Stimulated activated CD4-positive, alpha-beta T cell treated with anti-CD3 and anti-CD28 coated beads, TNF-alpha, amount 100 ng/mL, for 48 hours (primary cell): Measurements from ENCODE around the gene SLC35E1.

Source experiments
- DNase-seq, 3 donors: peaks; one replicate each; pipeline ENCODE4 v3.0.0-alpha.2; 2020; ENCODE audit warnings: low read depth in 3 of 3

Gene SLC35E1

GRCh38 chr19:16596399-16596798 lies 24.2 kb upstream of the SLC35E1 start:
- no peak for DNase-seq

GRCh38 chr19:16595097-16595496 lies 22.9 kb upstream of the SLC35E1 start:
- no peak for DNase-seq

- no peak for DNase-seq
Measured at GRCh38 chr19:16594681-16595091, 22.5 kb upstream of the SLC35E1 start.

DNA sequence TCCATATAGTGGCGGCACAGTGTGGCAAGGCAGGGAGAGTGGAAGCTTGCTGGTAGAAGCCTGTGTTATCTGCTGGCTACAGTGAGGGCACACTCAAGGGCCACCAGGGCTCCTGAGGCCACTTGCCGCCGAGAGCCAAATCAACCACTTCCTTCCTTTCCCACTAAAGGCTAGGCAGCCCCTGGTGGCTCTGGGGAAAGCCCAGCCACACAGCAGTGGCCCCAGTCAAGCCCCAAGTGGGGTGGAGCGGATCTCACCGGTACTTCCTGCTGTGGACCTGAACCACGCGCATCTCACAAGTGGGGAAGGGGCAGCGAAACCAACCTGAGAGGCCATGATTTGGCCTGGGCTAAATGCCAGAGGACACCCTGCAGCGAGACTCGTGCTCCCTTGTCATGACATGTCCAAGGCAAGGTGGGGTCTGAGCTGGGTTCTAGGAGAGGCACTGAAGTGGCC lies 21.9 kb upstream of the SLC35E1 start:
- no peak for DNase-seq

- no peak for DNase-seq
Measured at GRCh38 chr19:16593181-16593580, 21.0 kb upstream of the SLC35E1 start.

- no peak for DNase-seq
Measured at GRCh38 chr19:16591803-16592556, 19.8 kb upstream of the SLC35E1 start.

GRCh38 chr19:16590876-16591802 lies 18.9 kb upstream of the SLC35E1 start:
- no peak for DNase-seq

GRCh38 chr19:16589917-16590316 lies 17.7 kb upstream of the SLC35E1 start:
- DNase-seq: no peak

- no peak for DNase-seq
Measured at GRCh38 chr19:16588824-16589577, 16.8 kb upstream of the SLC35E1 start.

- DNase-seq: peak in 2 of 3 donors; percentile 54 to 59
Measured at GRCh38 chr19:16587833-16588823, 15.9 kb upstream of the SLC35E1 start.

- DNase-seq: no peak
Measured at GRCh38 chr19:16586991-16587832, 15.0 kb upstream of the SLC35E1 start.

- DNase-seq: no peak
Measured at GRCh38 chr19:16586477-16586871, 14.3 kb upstream of the SLC35E1 start.

DNA sequence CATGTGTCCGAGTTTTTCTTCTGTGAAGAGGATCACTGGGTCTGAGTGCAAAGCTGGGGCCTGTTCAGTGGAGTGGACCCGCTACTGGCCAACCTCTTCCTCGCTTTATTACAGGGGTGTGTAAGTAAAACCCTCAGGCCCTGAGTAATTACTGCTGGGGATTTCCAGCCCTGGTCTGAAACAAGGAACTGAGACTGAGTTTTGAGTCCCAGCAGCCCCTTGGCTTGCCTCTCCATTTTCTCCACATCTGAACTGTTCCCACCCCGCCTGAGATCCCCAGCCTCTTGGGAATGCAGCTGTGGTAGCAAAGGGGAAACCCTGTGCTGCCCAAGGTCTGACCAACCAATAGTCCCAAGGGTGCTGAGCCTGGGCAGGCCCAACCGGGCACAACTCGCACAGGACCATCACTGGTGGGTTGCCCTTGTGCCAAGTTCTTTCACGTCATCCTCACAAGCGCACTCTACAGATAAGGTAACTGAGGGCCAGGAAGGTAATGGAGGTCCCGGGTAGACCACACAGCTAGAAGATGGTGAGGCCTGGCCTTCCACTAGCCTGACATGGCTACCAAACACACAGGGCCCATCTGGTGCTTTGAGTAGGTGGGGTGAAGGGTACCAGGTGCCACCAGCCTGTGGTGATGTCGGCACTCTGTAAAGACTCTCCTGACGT lies 13.7 kb upstream of the SLC35E1 start:
- DNase-seq: no peak

- no peak for DNase-seq
Measured at GRCh38 chr19:16585094-16585801, 13.0 kb upstream of the SLC35E1 start.

DNA sequence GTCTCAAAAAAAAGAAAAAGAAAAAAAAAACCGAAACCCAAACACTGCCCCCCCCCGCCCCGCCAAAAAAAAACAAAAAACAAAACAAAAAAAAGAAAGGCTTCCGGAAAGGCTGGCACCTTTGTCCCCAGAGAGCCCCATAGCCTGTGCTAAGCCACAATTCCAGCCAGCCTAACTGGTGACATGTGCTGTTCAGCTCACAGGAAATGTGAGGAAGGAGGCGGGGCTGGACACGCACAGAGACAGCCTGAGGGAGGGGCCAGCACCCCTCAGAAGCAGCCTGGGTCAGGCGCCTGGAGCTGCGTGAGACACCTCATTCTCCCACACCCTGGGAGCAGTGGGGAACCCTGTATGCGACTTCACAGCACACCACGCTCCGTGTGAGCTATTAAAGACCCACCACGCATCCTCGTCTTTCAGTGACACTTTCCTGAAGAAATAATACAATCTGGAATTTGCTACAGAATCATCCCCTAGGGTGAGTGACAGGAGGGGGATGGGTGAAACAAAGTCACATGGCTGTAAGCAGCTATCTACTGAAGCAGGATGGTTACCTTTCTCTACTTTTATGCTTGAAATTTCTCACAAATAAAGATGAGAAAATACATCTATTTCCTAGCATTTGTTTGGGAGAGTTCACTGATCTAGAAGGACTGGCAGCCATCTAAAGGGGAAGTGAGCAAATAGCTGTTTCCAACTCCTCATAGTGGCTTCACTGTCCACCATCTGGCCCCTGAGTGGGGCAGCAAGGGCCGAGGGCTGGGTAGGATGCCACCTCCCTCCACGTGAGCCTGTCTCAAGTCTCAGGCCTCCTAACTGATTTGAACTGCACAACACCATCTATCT lies 12.3 kb upstream of the SLC35E1 start:
- peak; percentile 76 to 86 (median 79) for DNase-seq

DNA sequence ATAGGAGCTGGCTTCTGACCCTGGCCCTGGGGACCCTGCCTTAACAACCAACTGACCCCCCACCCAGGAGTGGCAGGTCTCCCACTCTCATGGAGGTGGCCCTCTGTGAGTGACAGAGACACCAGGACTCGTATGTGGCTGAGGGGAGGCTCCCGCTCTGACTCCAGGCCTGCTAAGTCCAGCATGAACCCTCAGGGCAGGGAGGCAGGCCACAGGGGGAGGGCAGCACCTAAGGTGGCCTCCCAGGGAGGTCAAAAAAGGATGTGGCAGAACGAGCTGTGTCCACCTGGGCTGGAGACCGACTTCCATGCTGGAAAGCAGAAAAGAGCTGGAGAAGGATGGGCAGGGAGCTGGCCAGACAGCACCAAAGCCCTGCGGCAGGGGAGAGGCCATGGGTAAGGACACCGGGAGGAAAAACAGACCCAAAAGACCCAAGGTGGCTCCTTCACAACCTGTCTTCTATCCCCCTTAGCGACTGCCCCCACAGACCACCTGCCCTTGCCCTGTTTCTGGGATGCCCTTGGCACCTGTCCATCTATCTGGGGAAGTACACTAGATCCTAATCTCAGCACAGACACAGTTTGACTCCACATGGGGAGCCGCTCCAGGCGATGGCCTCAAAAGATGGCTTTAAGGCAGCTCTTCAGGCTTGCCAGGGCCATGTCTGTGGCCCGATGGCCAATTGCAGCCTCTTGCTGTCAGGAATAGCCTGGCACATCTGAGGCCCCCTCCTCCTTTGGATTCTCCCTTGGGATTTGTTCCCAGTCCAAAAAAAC lies 10.5 kb upstream of the SLC35E1 start:
- DNase-seq: no peak

GRCh38 chr19:16581971-16582343 lies 9.7 kb upstream of the SLC35E1 start:
- no peak for DNase-seq
